ENCODE data around the gene SNTB2.

Gene SNTB2

GRCh38 chr16:69339289-69340094 lies 152.5 kb downstream of the SNTB2 start, which contains the start of the genes COG8 and NIP7:
TSS of gene COG8 (minus strand) at chr16:69339564. CDS start at chr16:69339552, 12 bp downstream.
TSS of gene NIP7 (plus strand) at chr16:69339772. CDS start at chr16:69339830, 58 bp downstream.
- peak within 1 kb of the TSS; percentile 81 for H3K4me2 ChIP-seq (ENCODE audit: low read length, poor library complexity, severe bottlenecking)
- H3K4me3 ChIP-seq (ENCODE audit: insufficient read depth in 1 of 2, low read depth in 1 of 2, low read length in 2 of 2) = peak within 1 kb of the TSS; percentile 90 to 99
- no peak within 1 kb of the TSS for H2BK12ac ChIP-seq (ENCODE audit: low read length in 2 of 2)
- H3K79me1 ChIP-seq (replicated peaks; ENCODE audit: low read length, poor library complexity, severe bottlenecking) = peaks cover 21% of the 10 kb centered on the region
- peak within 1 kb of the TSS; percentile 99 for H3K9ac ChIP-seq (ENCODE audit: low read length)
- no peaks in the 10 kb centered on the region for H3K9me3 ChIP-seq (ENCODE audit: control insufficient read depth, low read length)
- peaks cover 24 to 55% of the 10 kb centered on the region in 2 experiments for H3K36me3 ChIP-seq (ENCODE audit: control insufficient read depth in 1 of 2, insufficient read depth in 2 of 2, low read depth in 1 of 2, low read length in 2 of 2)
- peak within 1 kb of the TSS in 1 of 2 experiments; percentile 92 for H3K14ac ChIP-seq (ENCODE audit: low read length in 2 of 2)
- peak within 1 kb of the TSS; percentile 78 for H2BK15ac ChIP-seq (ENCODE audit: low read depth, poor library complexity, severe bottlenecking)
- H2AK5ac ChIP-seq (ENCODE audit: low read length, severe bottlenecking) = peak within 1 kb of the TSS; percentile 35
- H3K18ac ChIP-seq (ENCODE audit: low read depth in 1 of 2, low read length in 2 of 2) = peak within 1 kb of the TSS; percentile 75 to 83
- H2BK120ac ChIP-seq (ENCODE audit: low read depth, low read length) = no peak within 1 kb of the TSS
- H2AFZ ChIP-seq (ENCODE audit: low read depth, low read length) = peak within 1 kb of the TSS; percentile 72
- WGBS = under 1% methylated on average over 60 of the region's 77 CpGs
- no peaks in the 10 kb centered on the region for H3K27me3 ChIP-seq (ENCODE audit: control insufficient read depth in 1 of 2, insufficient read depth in 1 of 2, low read length in 2 of 2)
- H3K27ac ChIP-seq (ENCODE audit: low read length, poor library complexity, severe bottlenecking) = peak within 1 kb of the TSS; percentile 67
- peak within 1 kb of the TSS; percentile 74 for H2BK5ac ChIP-seq (ENCODE audit: low read depth, low read length, poor library complexity, severe bottlenecking)
- DNase-seq = peak; percentile 99
- H3K4me1 ChIP-seq (ENCODE audit: control insufficient read depth, insufficient read depth, low read depth, low read length) = peaks cover 15% of the 10 kb centered on the region
- peak within 1 kb of the TSS; percentile 11 to 96 for H3K4ac ChIP-seq (ENCODE audit: low read depth in 1 of 2, low read length in 2 of 2)
- H3K23ac ChIP-seq (ENCODE audit: low read length in 2 of 2) = peak within 1 kb of the TSS in 1 of 2 experiments; percentile 29
- H4K91ac ChIP-seq (ENCODE audit: low read length) = peak within 1 kb of the TSS; percentile 80
- H4K8ac ChIP-seq (ENCODE audit: low read length) = peak within 1 kb of the TSS; percentile 83

- H3K23ac ChIP-seq (ENCODE audit: low read length in 2 of 2) = peak overlapping the region in 1 of 2 experiments; percentile 14
- 13% methylated on average over 16 of the region's 16 CpGs for WGBS
These were observed 153.2 kb downstream of the SNTB2 start for GRCh38 chr16:69340095-69340644.

GRCh38 chr16:69344171-69344570 lies 157.2 kb downstream of the SNTB2 start:
- no peak overlapping the region for H3K23ac ChIP-seq (ENCODE audit: low read length in 2 of 2)
- no peak overlapping the region for H2BK5ac ChIP-seq (ENCODE audit: low read depth, low read length, poor library complexity, severe bottlenecking)
- H3K18ac ChIP-seq (ENCODE audit: low read depth in 1 of 2, low read length in 2 of 2) = no peak overlapping the region
- H4K91ac ChIP-seq (ENCODE audit: low read length) = no peak overlapping the region
- H3K4ac ChIP-seq (ENCODE audit: low read depth in 1 of 2, low read length in 2 of 2) = no peak overlapping the region
- no peak overlapping the region for H3K4me3 ChIP-seq (ENCODE audit: insufficient read depth in 1 of 2, low read depth in 1 of 2, low read length in 2 of 2)
- no peak overlapping the region for H4K8ac ChIP-seq (ENCODE audit: low read length)
- peaks cover 3% of the 10 kb centered on the region for H3K4me1 ChIP-seq (ENCODE audit: control insufficient read depth, insufficient read depth, low read depth, low read length)
- DNase-seq = no peak
- H2BK120ac ChIP-seq (ENCODE audit: low read depth, low read length) = no peak overlapping the region
- H3K9me3 ChIP-seq (ENCODE audit: control insufficient read depth, low read length) = no peaks in the 10 kb centered on the region
- no peaks in the 10 kb centered on the region for H3K27me3 ChIP-seq (ENCODE audit: control insufficient read depth in 1 of 2, insufficient read depth in 1 of 2, low read length in 2 of 2)
- H2BK12ac ChIP-seq (ENCODE audit: low read length in 2 of 2) = no peak overlapping the region
- H3K27ac ChIP-seq (ENCODE audit: low read length, poor library complexity, severe bottlenecking) = no peak overlapping the region
- peaks cover 3% of the 10 kb centered on the region for H3K79me1 ChIP-seq (replicated peaks; ENCODE audit: low read length, poor library complexity, severe bottlenecking)
- H3K36me3 ChIP-seq (ENCODE audit: control insufficient read depth in 1 of 2, insufficient read depth in 2 of 2, low read depth in 1 of 2, low read length in 2 of 2) = peaks cover 7 to 43% of the 10 kb centered on the region in 2 experiments
- 99% methylated on average over 4 of the region's 5 CpGs for WGBS
- H2BK15ac ChIP-seq (ENCODE audit: low read depth, poor library complexity, severe bottlenecking) = no peak overlapping the region
- no peak overlapping the region for H2AK5ac ChIP-seq (ENCODE audit: low read length, severe bottlenecking)
- no peak overlapping the region for H3K14ac ChIP-seq (ENCODE audit: low read length in 2 of 2)
- H2AFZ ChIP-seq (ENCODE audit: low read depth, low read length) = no peak overlapping the region
- no peak overlapping the region for H3K4me2 ChIP-seq (ENCODE audit: low read length, poor library complexity, severe bottlenecking)
- H3K9ac ChIP-seq (ENCODE audit: low read length) = no peak overlapping the region

More at GRCh38 chr16:69340095-69340644, 153.2 kb downstream of the SNTB2 start:
- no peak overlapping the region for H2BK12ac ChIP-seq (ENCODE audit: low read length in 2 of 2)
- H2BK120ac ChIP-seq (ENCODE audit: low read depth, low read length) = no peak overlapping the region
- H3K79me1 ChIP-seq (replicated peaks; ENCODE audit: low read length, poor library complexity, severe bottlenecking) = peaks cover 16% of the 10 kb centered on the region
- peak overlapping the region; percentile 90 to 99 for H3K4me3 ChIP-seq (ENCODE audit: insufficient read depth in 1 of 2, low read depth in 1 of 2, low read length in 2 of 2)
- peak overlapping the region in 1 of 2 experiments; percentile 77 for H3K14ac ChIP-seq (ENCODE audit: low read length in 2 of 2)
- peaks cover 15% of the 10 kb centered on the region for H3K4me1 ChIP-seq (ENCODE audit: control insufficient read depth, insufficient read depth, low read depth, low read length)
- no peaks in the 10 kb centered on the region for H3K27me3 ChIP-seq (ENCODE audit: control insufficient read depth in 1 of 2, insufficient read depth in 1 of 2, low read length in 2 of 2)
- H2AK5ac ChIP-seq (ENCODE audit: low read length, severe bottlenecking) = no peak overlapping the region
- no peak overlapping the region for H2BK15ac ChIP-seq (ENCODE audit: low read depth, poor library complexity, severe bottlenecking)
- H2BK5ac ChIP-seq (ENCODE audit: low read depth, low read length, poor library complexity, severe bottlenecking) = no peak overlapping the region
- no peaks in the 10 kb centered on the region for H3K9me3 ChIP-seq (ENCODE audit: control insufficient read depth, low read length)
- peak overlapping the region in 1 of 2 experiments; percentile 94 for H3K4ac ChIP-seq (ENCODE audit: low read depth in 1 of 2, low read length in 2 of 2)
- peak overlapping the region; percentile 67 for H3K27ac ChIP-seq (ENCODE audit: low read length, poor library complexity, severe bottlenecking)
- H3K36me3 ChIP-seq (ENCODE audit: control insufficient read depth in 1 of 2, insufficient read depth in 2 of 2, low read depth in 1 of 2, low read length in 2 of 2) = peaks cover 18 to 50% of the 10 kb centered on the region in 2 experiments
- H3K4me2 ChIP-seq (ENCODE audit: low read length, poor library complexity, severe bottlenecking) = peak overlapping the region; percentile 74
- peak overlapping the region; percentile 33 for H4K8ac ChIP-seq (ENCODE audit: low read length)
- peak overlapping the region; percentile 99 for H3K9ac ChIP-seq (ENCODE audit: low read length)
- DNase-seq = peak; percentile 36
- peak overlapping the region; percentile 72 for H2AFZ ChIP-seq (ENCODE audit: low read depth, low read length)
- H3K18ac ChIP-seq (ENCODE audit: low read depth in 1 of 2, low read length in 2 of 2) = peak overlapping the region; percentile 47 to 54
- H4K91ac ChIP-seq (ENCODE audit: low read length) = peak overlapping the region; percentile 40

GRCh38 chr16:69345923-69346322 lies 159.0 kb downstream of the SNTB2 start:
- H2AFZ ChIP-seq (ENCODE audit: low read depth, low read length) = no peak overlapping the region
- H2BK5ac ChIP-seq (ENCODE audit: low read depth, low read length, poor library complexity, severe bottlenecking) = no peak overlapping the region
- H3K27ac ChIP-seq (ENCODE audit: low read length, poor library complexity, severe bottlenecking) = no peak overlapping the region
- no peak overlapping the region for H3K23ac ChIP-seq (ENCODE audit: low read length in 2 of 2)
- WGBS = 100% methylated on average over 1 of the region's 4 CpGs
- H3K4me1 ChIP-seq (ENCODE audit: control insufficient read depth, insufficient read depth, low read depth, low read length) = no peaks in the 10 kb centered on the region
- H3K79me1 ChIP-seq (replicated peaks; ENCODE audit: low read length, poor library complexity, severe bottlenecking) = peaks cover 3% of the 10 kb centered on the region
- H3K27me3 ChIP-seq (ENCODE audit: control insufficient read depth in 1 of 2, insufficient read depth in 1 of 2, low read length in 2 of 2) = no peaks in the 10 kb centered on the region
- H2AK5ac ChIP-seq (ENCODE audit: low read length, severe bottlenecking) = no peak overlapping the region
- H3K4me2 ChIP-seq (ENCODE audit: low read length, poor library complexity, severe bottlenecking) = no peak overlapping the region
- H3K4ac ChIP-seq (ENCODE audit: low read depth in 1 of 2, low read length in 2 of 2) = no peak overlapping the region
- H3K18ac ChIP-seq (ENCODE audit: low read depth in 1 of 2, low read length in 2 of 2) = no peak overlapping the region
- H2BK12ac ChIP-seq (ENCODE audit: low read length in 2 of 2) = no peak overlapping the region
- H4K8ac ChIP-seq (ENCODE audit: low read length) = no peak overlapping the region
- no peak overlapping the region for H3K9ac ChIP-seq (ENCODE audit: low read length)
- H2BK15ac ChIP-seq (ENCODE audit: low read depth, poor library complexity, severe bottlenecking) = no peak overlapping the region
- H3K14ac ChIP-seq (ENCODE audit: low read length in 2 of 2) = no peak overlapping the region
- H3K4me3 ChIP-seq (ENCODE audit: insufficient read depth in 1 of 2, low read depth in 1 of 2, low read length in 2 of 2) = no peak overlapping the region
- H2BK120ac ChIP-seq (ENCODE audit: low read depth, low read length) = no peak overlapping the region
- no peak overlapping the region for H4K91ac ChIP-seq (ENCODE audit: low read length)
- no peaks in the 10 kb centered on the region for H3K9me3 ChIP-seq (ENCODE audit: control insufficient read depth, low read length)
- peaks cover 17 to 52% of the 10 kb centered on the region in 2 experiments for H3K36me3 ChIP-seq (ENCODE audit: control insufficient read depth in 1 of 2, insufficient read depth in 2 of 2, low read depth in 1 of 2, low read length in 2 of 2)
- DNase-seq = no peak
